Stimulated activated CD4-positive, alpha-beta T cell treated with anti-CD3 and anti-CD28 coated beads, TNF-alpha, amount 100 ng/mL, for 48 hours (primary cell): ENCODE data around the gene TMEM266.

Experiments used
- DNase-seq, 3 donors: peaks; one replicate each; pipeline ENCODE4 v3.0.0-alpha.2; 2020; ENCODE audit warnings: low read depth in 3 of 3

TMEM266 gene

DNA sequence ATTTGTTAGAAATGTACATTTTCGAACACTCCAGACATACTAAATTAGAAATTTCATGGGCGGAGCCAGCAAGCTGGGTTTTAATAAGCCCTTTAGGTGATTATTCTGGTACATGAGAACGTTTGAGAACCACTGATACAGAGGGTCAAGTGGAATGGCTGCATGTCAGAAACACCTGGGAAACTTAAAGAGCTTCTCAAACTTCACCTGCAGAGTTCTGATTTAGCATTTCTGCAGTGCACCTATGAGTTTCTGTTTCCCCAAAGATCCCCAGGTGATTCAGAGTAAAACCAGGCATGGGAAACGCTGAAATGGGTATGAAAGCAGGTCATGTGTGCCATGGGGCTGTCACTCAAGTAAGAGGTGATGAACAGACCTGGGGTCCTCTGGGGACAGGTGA, 68.1 kb downstream of the TMEM266 start:
- no peak for DNase-seq

DNA sequence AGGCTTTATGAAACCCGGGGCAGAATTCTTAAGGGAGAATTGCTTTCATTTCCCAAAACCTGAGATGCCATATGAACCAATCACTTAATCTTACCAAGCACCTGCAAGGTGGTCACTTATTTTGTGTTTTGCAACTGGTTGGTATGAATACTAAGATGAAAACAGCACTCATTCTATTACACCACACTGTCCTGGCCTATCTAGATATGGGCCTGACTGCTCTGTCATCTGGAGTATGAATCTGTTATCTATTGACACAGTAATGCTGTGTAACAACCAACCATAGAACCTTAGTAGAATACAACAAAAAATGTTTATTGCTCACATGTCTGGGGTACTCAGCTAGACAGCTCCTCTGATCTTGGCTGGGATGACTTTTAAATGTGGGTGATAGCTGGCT, 74.8 kb downstream of the TMEM266 start:
- no peak for DNase-seq

DNA sequence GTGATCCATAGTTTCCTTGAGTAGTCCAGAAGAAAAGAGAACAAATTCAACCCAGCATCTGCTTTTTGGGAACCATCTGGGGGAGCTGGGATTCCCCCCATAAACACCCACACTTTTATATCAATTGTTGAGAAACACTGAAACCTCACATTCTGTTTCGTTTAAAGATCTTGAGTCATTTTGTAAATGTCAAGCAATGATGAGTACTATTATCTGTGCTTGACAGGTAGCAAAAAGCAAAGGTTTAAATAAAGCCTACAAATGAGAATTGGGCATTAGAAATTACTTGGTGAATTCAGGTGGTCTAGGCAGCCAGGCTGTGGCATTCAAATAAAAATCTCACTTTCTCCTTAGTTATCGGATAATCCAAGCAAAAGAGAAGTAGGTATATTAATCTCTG, 75.7 kb downstream of the TMEM266 start:
- no peak for DNase-seq

DNA sequence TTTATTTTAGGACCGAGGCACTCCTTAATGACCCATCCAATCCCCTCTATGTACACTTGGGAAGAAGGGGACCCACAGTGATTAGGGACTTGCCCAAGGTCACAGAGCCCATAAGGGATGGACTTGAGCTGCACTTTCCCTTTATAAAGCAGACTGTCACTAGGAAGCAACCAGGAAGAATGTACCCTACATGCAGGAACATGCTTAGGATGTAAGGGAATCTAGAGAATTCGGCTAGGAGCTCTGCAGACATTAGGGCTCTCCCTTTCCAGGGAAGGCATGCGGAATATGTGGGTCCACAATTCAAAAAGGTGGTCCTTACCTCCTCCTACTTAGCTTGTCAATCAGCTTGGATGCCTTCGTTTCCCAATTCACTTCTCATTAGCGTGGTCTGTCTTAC, 78.7 kb downstream of the TMEM266 start:
- no peak for DNase-seq

DNA sequence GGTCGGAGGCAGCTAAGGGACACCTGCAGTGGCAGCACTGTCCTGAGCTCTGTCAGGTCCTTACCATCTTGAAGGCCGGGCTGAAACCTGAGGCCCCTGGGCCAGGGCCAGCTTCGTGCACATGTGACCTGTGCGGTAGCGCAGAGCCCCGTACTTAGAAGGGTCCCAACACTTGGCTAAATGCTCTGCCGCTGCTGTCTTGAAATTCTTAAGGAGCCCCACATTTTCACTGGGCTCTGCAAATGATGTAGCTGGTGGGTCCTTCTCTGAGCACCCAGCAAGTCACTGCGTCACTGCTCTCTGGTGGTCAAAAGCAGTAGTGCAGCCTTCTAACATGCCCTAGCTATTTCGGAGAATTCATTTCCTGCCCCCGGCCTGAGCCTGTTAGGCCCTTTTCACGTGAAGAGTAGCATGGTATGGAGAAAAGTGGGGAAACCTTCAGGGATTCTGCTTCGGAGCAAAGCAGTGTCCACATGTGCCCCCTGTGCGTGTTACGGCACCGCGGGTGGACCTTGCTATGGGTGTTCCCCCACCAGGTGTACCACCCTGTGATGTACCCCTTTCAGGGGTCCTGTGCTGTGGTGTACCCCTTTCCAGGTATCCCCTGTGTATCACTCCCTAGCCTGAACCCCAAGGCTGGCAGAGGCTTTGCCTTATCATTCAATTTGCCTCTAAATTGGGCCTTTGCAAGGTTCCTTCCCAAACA, 79.7 kb downstream of the TMEM266 start:
- peak; percentile 51 to 71 (median 62) for DNase-seq

DNA sequence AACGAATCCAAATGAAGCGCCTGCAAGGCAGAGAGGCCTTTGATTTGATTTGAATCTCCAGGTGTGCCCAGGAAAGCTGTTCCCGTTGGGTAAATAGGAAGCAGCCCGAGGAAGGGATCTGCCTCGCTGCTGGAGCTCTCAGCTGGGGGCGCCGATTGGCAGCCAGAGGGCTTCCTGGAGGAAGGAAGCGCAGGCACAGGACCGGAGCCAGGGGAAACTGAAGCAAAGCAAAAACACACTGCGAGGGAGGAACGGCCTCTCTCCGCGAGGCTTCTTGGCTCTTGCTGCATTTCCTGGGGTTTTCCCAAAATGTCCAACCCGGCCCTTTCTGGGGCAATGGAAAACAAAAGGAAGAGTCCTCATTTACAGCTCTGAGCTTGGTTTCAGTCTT, 80.3 kb downstream of the TMEM266 start:
- no peak for DNase-seq

DNA sequence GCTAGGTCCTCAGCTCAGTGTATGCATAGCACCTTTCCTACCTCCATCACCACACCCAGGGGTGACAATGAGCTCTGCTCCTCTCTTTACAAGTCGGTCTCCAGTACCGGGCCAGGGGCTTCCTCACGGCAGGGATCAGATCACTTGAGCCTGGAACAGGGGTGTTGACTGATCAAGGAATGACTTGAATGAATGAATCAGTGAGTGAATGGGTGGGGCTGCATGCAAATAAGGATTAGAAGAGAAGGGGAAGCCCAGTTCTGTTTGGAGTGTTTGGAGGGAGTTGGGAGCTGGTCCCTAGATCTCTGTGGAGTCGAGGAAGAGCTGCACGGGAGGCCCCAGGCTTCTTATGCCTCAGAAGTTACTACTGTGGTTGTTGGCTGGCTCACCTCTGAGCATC, 87.0 kb downstream of the TMEM266 start:
- DNase-seq: no peak

DNA sequence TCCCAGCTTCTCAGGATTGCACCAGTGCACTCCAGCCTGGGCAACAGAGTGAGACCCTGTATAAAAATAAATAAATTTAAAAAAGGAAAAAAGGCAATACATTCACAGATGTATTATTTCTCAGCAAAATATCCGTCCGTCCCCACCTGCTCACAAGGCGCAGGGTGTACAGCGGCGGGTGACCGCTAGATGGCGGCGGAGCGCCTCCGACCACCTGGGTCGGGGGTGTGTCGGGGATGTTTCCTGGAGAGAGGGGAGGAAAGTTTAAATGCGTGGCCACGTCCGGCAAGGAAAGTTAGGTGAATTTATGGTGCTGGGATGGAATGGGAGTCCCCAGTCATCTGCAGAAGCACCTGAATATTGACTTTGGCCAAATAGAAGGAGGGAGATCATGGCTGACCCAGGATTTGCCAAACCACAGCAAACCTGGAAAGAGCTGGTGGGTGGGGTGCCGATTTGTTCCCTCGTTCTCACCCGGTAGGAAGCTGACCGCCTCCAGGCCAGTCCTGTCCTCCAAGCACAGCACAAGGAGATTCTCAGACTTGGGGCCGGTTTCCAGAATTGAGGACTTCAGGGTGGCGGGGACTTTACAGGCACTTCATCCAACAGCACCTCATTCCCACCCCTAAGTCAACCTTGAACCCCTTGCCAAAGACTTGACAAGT, 88.3 kb downstream of the TMEM266 start:
- DNase-seq: peak; percentile 39 to 63 (median 51)

DNA sequence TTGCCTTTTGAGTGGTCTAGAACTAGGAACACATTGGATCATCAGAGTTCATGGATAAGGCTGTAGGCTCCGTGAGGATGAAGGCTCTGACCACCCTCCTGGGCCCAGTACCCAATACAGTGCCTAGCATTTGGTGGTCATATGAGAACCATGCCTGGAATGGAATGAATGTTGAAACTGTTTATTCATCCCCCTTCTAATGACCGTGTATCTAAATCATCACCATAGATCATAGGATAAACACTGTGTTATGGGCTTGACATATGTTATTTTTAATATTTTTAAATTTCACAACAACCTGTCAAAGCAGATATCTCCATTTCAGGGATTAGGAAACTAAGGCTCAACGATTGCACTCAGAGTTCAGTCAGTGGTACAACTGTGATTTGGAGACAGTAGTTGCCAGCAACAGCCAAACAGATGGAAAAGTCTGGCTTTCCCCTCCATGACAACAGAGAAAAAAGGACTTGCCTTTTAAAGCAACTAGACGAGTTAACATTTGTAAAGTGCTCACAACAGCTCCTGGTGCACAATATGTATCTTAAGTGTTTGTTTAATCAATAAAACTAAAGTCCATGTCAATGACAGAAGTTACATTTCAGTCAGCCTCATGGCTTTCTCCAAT, 89.6 kb downstream of the TMEM266 start:
- DNase-seq: no peak

DNA sequence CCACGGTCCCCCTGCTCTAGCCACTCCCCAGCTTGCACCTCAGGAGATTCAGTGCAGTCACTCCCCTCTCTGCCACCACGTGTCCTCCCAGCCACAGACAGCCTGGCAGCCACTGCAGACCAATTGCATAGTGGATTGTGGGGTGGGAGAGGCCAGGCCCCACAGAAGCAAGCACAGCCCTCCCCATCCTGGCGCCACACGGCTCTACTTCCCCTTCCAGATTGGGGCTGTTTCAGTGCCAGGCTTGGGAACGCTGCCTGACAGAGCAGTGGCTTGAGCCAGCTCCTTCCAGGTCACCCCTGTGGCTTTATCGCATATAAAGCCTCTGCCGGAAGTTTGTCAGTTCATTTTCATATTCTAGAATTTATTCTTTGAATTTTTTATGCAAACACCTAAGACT, 90.7 kb downstream of the TMEM266 start:
- DNase-seq: no peak

DNA sequence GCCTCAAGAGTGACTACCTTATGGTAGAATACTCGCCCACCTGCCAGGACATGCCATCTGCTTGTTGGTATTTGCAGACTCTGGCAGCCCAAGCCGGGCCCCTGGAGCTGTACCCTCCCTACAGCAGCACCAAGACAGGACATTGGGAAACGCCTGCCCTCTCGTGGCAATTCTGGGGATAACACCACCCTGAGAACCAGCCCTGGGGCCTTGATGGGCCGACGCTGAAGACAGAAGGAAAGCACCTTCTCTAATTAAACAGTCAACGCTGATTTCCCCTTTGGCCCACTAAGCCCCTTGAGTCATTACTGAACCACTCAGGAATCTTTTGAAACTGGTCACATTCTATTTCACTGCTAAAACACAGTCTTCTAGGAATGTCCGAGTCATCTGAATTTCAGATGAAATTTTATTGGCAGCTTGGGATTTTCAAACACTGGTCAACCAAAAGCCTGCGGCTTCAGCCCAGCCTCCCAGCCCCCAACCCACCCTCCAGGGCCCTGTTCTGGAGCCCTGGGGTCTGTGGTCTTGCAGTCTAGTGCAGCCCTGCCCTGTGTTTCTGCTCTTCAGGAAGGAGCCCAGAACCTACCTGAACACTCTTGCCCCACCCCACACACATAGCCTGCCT, 91.3 kb downstream of the TMEM266 start:
- peak; percentile 73 to 78 (median 74) for DNase-seq

DNA sequence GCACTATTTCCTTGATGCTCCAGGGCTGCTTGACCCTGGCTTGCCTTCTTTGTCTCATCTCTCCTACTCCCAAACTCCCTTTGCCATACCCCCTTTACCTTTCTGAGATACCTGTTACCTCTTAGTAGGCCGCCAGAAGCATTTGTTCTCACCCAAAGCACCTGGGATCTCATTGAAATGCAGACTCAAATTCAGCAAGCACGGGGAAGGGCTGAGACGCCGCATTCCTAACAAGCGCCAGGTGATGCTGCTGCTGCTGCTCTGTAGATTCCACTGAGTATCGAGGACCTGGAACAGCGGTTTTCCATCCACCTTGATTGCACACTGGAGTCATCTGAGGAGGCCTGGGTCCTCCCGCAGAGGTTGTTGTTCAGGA, 91.8 kb downstream of the TMEM266 start:
- DNase-seq: no peak

DNA sequence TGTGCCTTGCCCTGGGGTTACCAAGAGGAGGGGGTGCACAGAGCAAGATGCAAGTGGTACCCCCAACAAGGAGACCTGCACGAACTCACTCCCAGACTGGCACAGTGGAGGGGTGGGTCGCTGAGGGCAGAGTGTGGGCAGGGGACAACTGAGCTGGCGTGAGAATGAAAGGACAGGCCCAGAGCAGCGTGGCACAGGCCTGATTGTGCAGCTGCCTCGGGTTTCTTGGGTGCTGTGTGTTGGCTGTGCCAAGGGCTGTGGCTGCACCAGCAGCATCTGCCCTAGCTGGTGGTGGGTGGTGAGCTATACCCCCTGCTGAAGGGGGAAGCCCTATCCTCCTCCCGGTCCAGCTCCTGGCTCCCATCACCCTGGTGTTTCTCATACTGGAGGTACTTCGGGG, 92.4 kb downstream of the TMEM266 start:
- DNase-seq: no peak

DNA sequence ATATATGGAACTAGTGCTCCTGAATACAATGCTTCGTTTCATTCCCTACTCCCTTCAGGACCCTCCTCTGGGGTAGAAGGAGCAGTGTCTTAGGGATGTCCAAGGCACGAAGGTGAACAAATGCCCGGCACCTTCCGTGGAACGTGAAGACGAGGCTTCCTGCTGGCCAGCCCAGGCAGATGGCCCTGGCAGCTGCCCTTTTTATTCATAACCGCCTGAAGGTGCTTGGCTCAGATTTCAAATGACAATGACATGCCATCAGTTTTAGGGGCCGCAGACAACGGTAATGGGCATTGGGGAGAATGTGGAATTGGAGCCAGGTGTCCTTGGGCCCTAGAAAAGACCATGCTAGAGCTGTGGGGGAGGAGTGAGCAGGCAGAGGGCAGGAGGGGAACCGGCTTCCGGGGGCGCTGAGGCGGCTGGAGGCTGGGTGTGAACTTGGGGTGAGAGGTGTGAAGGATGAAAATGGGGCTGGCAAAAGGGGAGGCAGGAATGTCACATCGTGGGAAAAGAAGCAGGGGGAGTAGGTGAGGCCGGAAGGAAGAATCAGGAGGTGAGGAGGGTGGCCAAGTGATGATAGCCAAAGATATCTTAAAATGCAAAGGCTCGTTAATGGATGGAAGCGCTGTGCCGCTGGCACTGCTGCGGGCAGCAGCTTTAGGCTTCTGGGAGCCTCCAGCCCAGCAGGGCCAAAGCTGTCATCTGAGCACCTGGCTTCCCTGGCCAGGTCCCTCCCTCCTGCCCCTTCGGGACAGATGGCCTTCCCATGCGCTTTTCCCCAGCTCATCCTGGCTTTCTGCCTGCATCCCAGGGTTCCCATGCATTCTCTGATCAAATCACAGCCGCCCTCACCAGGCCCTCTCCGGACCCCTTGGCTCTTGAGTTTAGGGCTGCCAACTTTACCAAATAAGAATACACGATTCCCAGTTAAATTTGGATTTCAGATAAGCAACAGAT, 93.7 kb downstream of the TMEM266 start:
- no peak for DNase-seq

DNA sequence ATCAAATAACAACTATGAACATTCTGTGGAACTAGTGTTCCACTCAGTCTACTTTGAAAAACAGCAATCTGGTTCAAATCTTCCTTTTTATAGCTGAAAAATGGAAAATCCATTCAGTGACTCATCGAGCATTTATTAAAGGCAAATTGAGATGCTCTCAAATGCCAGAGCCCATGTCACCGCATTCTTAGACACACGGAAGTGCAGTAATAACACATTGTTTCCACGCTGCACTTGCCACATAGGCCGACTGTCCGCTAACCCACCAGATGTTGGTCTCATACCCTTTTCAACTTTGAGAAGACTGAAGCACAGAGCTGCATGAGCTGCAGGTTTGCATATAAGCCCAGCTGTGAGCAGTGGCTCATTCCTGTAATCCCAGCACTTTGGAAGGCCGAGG, 95.9 kb downstream of the TMEM266 start:
- DNase-seq: no peak

DNA sequence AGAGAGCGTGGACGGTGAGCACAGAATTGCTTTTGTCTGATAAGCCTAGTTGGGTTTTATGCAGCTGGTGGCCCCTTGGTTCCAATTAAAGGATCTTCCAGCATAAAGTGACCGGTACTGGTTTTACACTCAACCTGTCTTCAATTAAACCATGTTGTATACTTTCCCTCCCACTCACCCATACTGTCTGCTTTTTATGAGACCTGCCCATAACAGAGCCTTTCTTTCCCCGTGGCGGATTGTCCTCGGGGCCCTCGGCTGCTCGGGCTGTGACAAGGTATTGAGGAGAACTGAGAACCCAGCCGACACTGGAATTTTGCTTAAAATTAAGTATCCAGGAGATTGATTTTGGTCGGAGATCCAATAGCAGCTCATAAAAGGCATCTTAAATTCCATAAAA, 98.4 kb downstream of the TMEM266 start:
- DNase-seq: no peak

DNA sequence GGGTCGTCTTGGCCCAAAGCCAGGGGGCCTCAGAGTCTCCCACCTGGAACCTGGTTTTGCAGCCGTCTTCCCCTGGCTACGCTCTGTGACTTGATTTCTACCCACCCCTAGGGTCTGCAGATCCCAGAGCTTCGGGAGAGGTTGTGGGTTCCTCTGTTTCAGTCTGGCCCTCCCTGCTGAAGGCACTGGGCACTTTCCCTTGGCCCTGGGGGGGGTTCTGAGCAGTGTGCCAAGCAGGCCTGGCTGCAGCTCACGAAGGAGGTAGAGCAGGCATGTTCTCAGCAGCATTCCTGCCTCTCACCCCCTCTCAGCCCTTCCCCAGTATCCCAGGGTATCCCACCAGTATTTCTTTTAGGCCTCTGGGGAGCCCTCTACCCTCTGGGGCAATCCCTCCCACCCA, 99.0 kb downstream of the TMEM266 start:
- no peak for DNase-seq

DNA sequence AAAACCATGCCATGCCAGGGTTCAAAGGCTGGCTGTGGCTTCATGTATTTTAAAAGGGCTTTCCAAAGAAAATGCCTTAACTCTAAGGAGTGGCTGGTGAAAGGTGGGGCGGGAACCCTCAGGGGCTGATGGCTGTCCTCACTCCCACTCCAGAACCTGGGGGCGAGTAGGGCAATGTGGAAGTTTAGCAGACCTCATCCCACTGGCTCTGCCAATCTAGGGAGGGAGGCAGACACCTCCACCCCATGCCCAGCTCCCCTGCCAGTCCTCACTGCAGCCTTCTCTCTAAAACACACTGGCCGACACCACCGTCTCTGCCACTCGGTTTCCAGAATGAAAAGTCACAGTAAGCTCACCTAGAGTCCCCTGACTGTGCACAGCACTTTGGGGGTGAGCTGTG, 99.5 kb downstream of the TMEM266 start:
- DNase-seq: no peak

DNA sequence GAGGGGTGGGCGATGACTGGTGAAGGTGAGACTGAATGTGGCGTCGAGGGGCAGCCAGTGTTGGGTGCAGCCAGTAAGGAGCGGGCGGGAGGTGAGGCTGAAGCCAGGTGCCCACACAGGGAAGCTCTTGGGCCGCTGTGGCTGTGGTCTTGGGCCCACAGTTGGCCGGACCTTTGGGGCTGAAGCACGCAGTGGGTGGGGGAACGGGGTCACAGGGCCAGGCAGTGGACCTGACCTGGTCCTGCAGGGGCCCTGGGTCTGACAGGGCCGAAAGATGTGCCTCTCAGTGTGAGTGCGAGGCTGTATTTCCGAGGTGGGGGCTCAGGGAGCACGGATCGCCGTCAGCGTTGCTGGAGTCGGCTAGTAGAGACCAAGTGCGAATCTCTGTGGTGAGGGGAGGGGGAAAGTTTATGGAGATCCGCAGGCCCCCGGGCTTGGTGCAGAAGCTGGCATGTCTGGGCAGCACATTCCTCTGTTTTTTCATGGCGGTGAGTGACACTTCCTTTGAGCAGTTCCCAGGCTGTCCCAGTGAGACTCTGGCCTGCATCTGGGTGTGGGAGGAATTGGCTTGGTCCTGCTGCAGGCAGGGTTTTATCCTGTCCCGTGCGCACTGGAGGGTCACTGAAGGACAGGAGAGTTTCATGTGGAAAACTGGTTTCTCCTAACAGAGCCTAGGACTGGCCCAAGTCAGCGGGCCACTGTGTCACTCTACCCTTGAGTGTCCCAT, 100.8 kb downstream of the TMEM266 start:
- DNase-seq: no peak

DNA sequence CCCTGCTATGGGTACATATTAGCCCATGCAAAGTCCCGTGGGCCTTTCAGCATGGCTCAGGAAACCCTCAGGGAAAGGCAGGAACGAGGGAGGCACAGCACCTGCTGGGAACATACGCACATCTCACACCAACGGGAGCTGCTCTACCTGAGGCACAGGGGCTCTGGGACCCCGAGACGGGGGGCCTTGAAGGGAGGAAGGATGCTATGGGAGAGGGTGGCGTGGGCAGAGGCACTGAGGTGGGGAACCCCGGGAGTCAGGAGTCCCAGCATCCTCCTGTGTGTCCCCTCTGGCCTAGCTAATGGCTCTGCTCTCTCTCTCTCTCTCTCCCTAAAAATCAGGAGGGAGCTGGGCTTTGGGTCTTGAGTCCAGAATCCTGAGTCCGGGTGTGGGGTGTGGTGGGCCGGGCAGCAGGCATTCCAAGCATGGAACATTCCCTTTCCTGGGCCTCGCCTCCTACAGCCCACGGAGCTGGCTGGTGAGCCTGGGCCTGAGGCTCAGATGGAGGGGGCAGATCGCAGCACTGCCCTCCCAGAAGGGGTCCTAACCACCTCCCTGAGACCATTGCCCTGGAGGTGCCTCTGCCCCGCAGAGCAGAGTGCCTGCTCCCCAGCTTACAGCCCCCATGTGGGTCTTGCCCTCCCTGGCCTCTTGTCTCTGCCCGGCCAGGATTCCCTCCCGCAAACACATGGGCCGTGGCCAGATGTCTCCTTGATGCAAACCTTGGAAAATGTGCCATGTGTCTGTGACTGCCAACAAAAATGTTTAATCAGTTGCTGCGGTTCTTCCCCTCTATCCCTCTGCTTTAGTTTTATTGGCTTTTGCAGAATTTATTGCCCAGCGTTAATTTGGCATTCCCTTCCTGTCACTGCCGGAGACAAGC, 101.6 kb downstream of the TMEM266 start:
- no peak for DNase-seq
